Tibial nerve (tissue), 4 donors: Measurements from ENCODE around the gene TERC. TPM values are rescaled to one million over a fixed set of nuclear protein-coding genes. Genes with fewer than 3 reads are reported as not detected.

Experiments
- DNase-seq, 2 donors: peaks; one replicate each; pipeline ENCODE4 v3.0.0-alpha.2; 2019; ENCODE audit warnings: low spot score in 2 of 2
- H3K27ac ChIP-seq, 4 donors: fragments of 200-600 bp; sonication (generic) in 3 of 4; one replicate each; pipeline ENCODE4 v1.5.1; 2017 to 2019; ENCODE audit warnings: mild to moderate bottlenecking in 1 of 4
- H3K27me3 ChIP-seq, 2 donors: fragments of 200-600 bp; sonication (generic) in 1 of 2; one replicate each; pipeline versions ENCODE4 v1.5.1 to v1.6.0; 2017 to 2019
- H3K36me3 ChIP-seq, 3 donors: fragments of 200-600 bp; sonication (generic); one replicate each; pipeline ENCODE4 v1.5.1; 2018 to 2019
- H3K4me1 ChIP-seq, 4 donors: fragments of 200-600 bp; sonication (generic) in 3 of 4; one replicate each; pipeline ENCODE4 v1.5.1; 2017 to 2019
- H3K4me3 ChIP-seq, 4 donors: fragments of 200-600 bp; sonication (generic) in 3 of 4; one replicate each; pipeline ENCODE4 v1.5.1; 2017 to 2019; ENCODE audit warnings: mild to moderate bottlenecking in 1 of 4, moderate library complexity in 1 of 4
- H3K9me3 ChIP-seq, 4 donors: fragments of 200-600 bp; sonication (generic) in 3 of 4; one replicate each; pipeline ENCODE4 v1.5.1; 2017 to 2019
- CTCF ChIP-seq, 5 experiments: fragments of 200-600 bp in 3 of 5; fragments of 450-650 bp in 2 of 5; sonication (generic) in 3 of 5; IDR thresholded peaks; one replicate each; pipeline ENCODE4 v1.5.1; 2016 to 2019; ENCODE audit warnings: antibody characterized with exemption in 5 of 5, mild to moderate bottlenecking in 3 of 5, moderate library complexity in 2 of 5
- EP300 ChIP-seq, 2 donors: sonication (generic); formaldehyde crosslinking; IDR thresholded peaks; one replicate each; pipeline ENCODE4 v1.6.1; 2017; ENCODE audit warnings: antibody characterized with exemption in 2 of 2, mild to moderate bottlenecking in 1 of 2
- POLR2A ChIP-seq, 2 donors: fragments of 450-650 bp; IDR thresholded peaks; one replicate each; pipeline ENCODE4 v1.6.1; 2017; ENCODE audit warnings: antibody characterized with exemption in 2 of 2, mild to moderate bottlenecking in 2 of 2, moderate library complexity in 2 of 2
- WGBS, 2 donors: methylation state at CpG; one replicate each; pipeline ENCODE4 v1.1.5; 2018; 5-methylcytosine and 5-hydroxymethylcytosine counted together
- total RNA-seq, 4 donors: library from RNA; depleted of rRNA; stranded (reverse); fragments of >200 nt; gene quantifications; one replicate each; pipeline ENCODE4 v1.1.0, GENCODE V29; 2016

The TERC gene
- total RNA-seq, 4 donors from 2014 or later: 110 to 241 (median 179) TPM

GRCh38 chr3:169760479-169760878, 4.4 kb downstream of the TERC start:
- TF ChIP-seq POLR2A (IDR thresholded peaks at IDR 0.05): no peak
- no peak for TF ChIP-seq EP300 (IDR thresholded peaks at IDR 0.05)
- no peak for TF ChIP-seq CTCF (IDR thresholded peaks at IDR 0.05)
- WGBS, 2 donors: 59 to 62% methylated on average over 4 of the region's 4 CpGs

GRCh38 chr3:169759256-169759655, 5.6 kb downstream of the TERC start:
- no peak overlapping the region for H3K4me3 ChIP-seq
- 79 to 87% methylated on average over 2 of the region's 2 CpGs for WGBS, 2 donors

More at GRCh38 chr3:169760479-169760878, 4.4 kb downstream of the TERC start:
- H3K27me3 ChIP-seq: no peaks in the 10 kb centered on the region
- H3K36me3 ChIP-seq: no peaks in the 10 kb centered on the region
- H3K4me1 ChIP-seq: peaks cover 0 to 19% (median 3%) of the 10 kb centered on the region in 4 donors
- no peak for DNase-seq
- H3K27ac ChIP-seq: no peak overlapping the region
- no peak overlapping the region for H3K4me3 ChIP-seq
- H3K9me3 ChIP-seq: no peaks in the 10 kb centered on the region

GRCh38 chr3:169758359-169758994, 6.4 kb downstream of the TERC start:
- Histone ChIP-seq H3K4me1 (peaks cover 0 to 11% (median 0%) of the 10 kb centered on the region in 4 donors), H3K4me3 (no peak overlapping the region), H3K27ac (no peak overlapping the region), H3K36me3 (no peaks in the 10 kb centered on the region), H3K27me3 (no peaks in the 10 kb centered on the region), H3K9me3 (no peaks in the 10 kb centered on the region)
- 66 to 67% methylated on average over 5 of the region's 5 CpGs for WGBS, 2 donors
- DNase-seq: no peak
- TF ChIP-seq CTCF (IDR thresholded peaks at IDR 0.05) (no peak), POLR2A (IDR thresholded peaks at IDR 0.05) (no peak), EP300 (IDR thresholded peaks at IDR 0.05) (no peak)

More at GRCh38 chr3:169759256-169759655, 5.6 kb downstream of the TERC start:
- Histone ChIP-seq H3K36me3 (no peaks in the 10 kb centered on the region), H3K27ac (no peak overlapping the region), H3K9me3 (no peaks in the 10 kb centered on the region), H3K27me3 (no peaks in the 10 kb centered on the region), H3K4me1 (peaks cover 0 to 19% (median 3%) of the 10 kb centered on the region in 4 donors)
- TF ChIP-seq EP300 (IDR thresholded peaks at IDR 0.05) (no peak), CTCF (IDR thresholded peaks at IDR 0.05) (no peak), POLR2A (IDR thresholded peaks at IDR 0.05) (no peak)
- no peak for DNase-seq

GRCh38 chr3:169755488-169755887, 9.4 kb downstream of the TERC start:
- no peak for DNase-seq
- H3K4me3 ChIP-seq: no peak overlapping the region
- H3K4me1 ChIP-seq: no peaks in the 10 kb centered on the region
- H3K27ac ChIP-seq: no peak overlapping the region
- WGBS, 2 donors: 72 to 74% methylated on average over 2 of the region's 2 CpGs
- H3K27me3 ChIP-seq: peaks cover 0 to 8% of the 10 kb centered on the region in 2 donors
- TF ChIP-seq EP300 (IDR thresholded peaks at IDR 0.05) (no peak), POLR2A (IDR thresholded peaks at IDR 0.05) (no peak), CTCF (IDR thresholded peaks at IDR 0.05) (no peak)
- no peaks in the 10 kb centered on the region for H3K9me3 ChIP-seq
- no peaks in the 10 kb centered on the region for H3K36me3 ChIP-seq

- Histone ChIP-seq H3K4me3 (no peak overlapping the region), H3K27me3 (peaks cover 0 to 9% of the 10 kb centered on the region in 2 donors), H3K4me1 (no peaks in the 10 kb centered on the region), H3K36me3 (no peaks in the 10 kb centered on the region), H3K9me3 (no peaks in the 10 kb centered on the region), H3K27ac (no peak overlapping the region)
- WGBS, 2 donors: 83 to 87% methylated on average over 3 of the region's 3 CpGs
- no peak for DNase-seq
- no peak for TF ChIP-seq CTCF (IDR thresholded peaks at IDR 0.05)
- no peak for TF ChIP-seq EP300 (IDR thresholded peaks at IDR 0.05)
- TF ChIP-seq POLR2A (IDR thresholded peaks at IDR 0.05): no peak
These were observed 10.1 kb downstream of the TERC start for GRCh38 chr3:169754711-169755110.
